H9 (cell line): ENCODE measurements around the gene KRT39. TPM values are rescaled to one million over a fixed set of nuclear protein-coding genes. Genes with fewer than 3 reads are reported as not detected.

ENCODE experiments used
- DNase-seq: peaks from one replicate; pipeline ENCODE4 v3.0.0-alpha.2; 2017
- H2AFZ ChIP-seq: one replicate; pipeline ENCODE4 v1.6.1; 2013; ENCODE audit warnings: mild to moderate bottlenecking, low read length, control low read depth, moderate library complexity
- H2AK5ac ChIP-seq: 2 replicates; pipeline ENCODE4 v1.6.1; 2013; ENCODE audit warnings: low read length, control low read depth, mixed read lengths; ENCODE audit not compliant: insufficient read length
- H2BK120ac ChIP-seq: one replicate; pipeline ENCODE4 v1.6.1; 2013; ENCODE audit warnings: low read depth, mild to moderate bottlenecking, low read length, control low read depth, inconsistent platforms; ENCODE audit not compliant: poor library complexity, severe bottlenecking
- H2BK12ac ChIP-seq: 2 replicates; pipeline ENCODE4 v1.6.1; 2013; ENCODE audit warnings: low read length, control low read depth, mixed read lengths, low read depth; ENCODE audit not compliant: insufficient read length
- H2BK15ac ChIP-seq: 2 replicates; pipeline ENCODE4 v1.6.1; 2013; ENCODE audit warnings: low read depth, low read length, control low read depth
- H2BK20ac ChIP-seq: one replicate; pipeline ENCODE4 v1.6.1; 2013; ENCODE audit warnings: low read depth, mild to moderate bottlenecking, low read length, control low read depth, inconsistent platforms; ENCODE audit not compliant: poor library complexity, severe bottlenecking
- H2BK5ac ChIP-seq: 2 replicates; pipeline ENCODE4 v1.6.1; 2013; ENCODE audit warnings: low read length, control low read depth, mixed read lengths; ENCODE audit not compliant: insufficient read length
- H3K14ac ChIP-seq: 2 replicates; pipeline ENCODE4 v1.6.1; 2013; ENCODE audit warnings: low read length, control low read depth; ENCODE audit not compliant: insufficient read depth
- H3K18ac ChIP-seq: 2 replicates; pipeline ENCODE4 v1.6.1; 2013; ENCODE audit warnings: low read depth, mild to moderate bottlenecking, mixed read lengths, low read length, control low read depth; ENCODE audit not compliant: insufficient read length
- H3K23ac ChIP-seq: 2 replicates; pipeline ENCODE4 v1.6.1; 2013; ENCODE audit warnings: low read length, control low read depth, mixed read lengths, low read depth; ENCODE audit not compliant: insufficient read length
- H3K23me2 ChIP-seq: 2 replicates; pipeline ENCODE4 v1.6.1; 2013; ENCODE audit warnings: low read depth, mild to moderate bottlenecking, mixed read lengths, low read length, control low read depth; ENCODE audit not compliant: insufficient read length, poor library complexity, severe bottlenecking
- H3K27ac ChIP-seq: 2 replicates; pipeline ENCODE4 v1.5.1; 2013; ENCODE audit warnings: low read length, control low read depth, mixed read lengths, low read depth; ENCODE audit not compliant: insufficient read length
- H3K27me3 ChIP-seq: 2 replicates; pipeline ENCODE4 v1.6.1; 2013; ENCODE audit warnings: low read length, control low read depth, inconsistent platforms; ENCODE audit not compliant: insufficient read depth
- H3K4ac ChIP-seq: 2 replicates; pipeline ENCODE4 v1.6.1; 2013; ENCODE audit warnings: low read depth, mild to moderate bottlenecking, control low read depth, inconsistent platforms, low read length, moderate library complexity
- H3K4me1 ChIP-seq: 2 replicates; pipeline ENCODE4 v1.6.1; 2013; ENCODE audit warnings: low read length, control low read depth, inconsistent platforms; ENCODE audit not compliant: insufficient read depth
- H3K4me2 ChIP-seq: 2 replicates; pipeline ENCODE4 v1.6.1; 2013; ENCODE audit warnings: low read length, control low read depth, mixed read lengths; ENCODE audit not compliant: insufficient read length, insufficient read depth
- H3K56ac ChIP-seq: 2 replicates; pipeline ENCODE4 v1.6.1; 2013; ENCODE audit warnings: low read depth, mild to moderate bottlenecking, mixed read lengths, low read length, control low read depth; ENCODE audit not compliant: insufficient read length
- H3K79me1 ChIP-seq: 2 replicates; pipeline ENCODE4 v1.6.1; 2013; ENCODE audit warnings: low read depth, mild to moderate bottlenecking, moderate library complexity, low read length, control low read depth, inconsistent platforms; ENCODE audit not compliant: insufficient read depth, poor library complexity, severe bottlenecking
- H3K79me2 ChIP-seq: 2 replicates; pipeline ENCODE4 v1.6.1; 2013; ENCODE audit warnings: low read length, control low read depth, inconsistent platforms; ENCODE audit not compliant: insufficient read depth
- H3K9ac ChIP-seq: 2 replicates; pipeline ENCODE4 v1.6.1; 2013; ENCODE audit warnings: low read length, control low read depth, mixed read lengths; ENCODE audit not compliant: insufficient read length; ENCODE audit errors: extremely low read depth
- H3K9me3 ChIP-seq: one replicate; pipeline ENCODE4 v1.6.1; 2013; ENCODE audit warnings: low read depth, low read length, inconsistent platforms; ENCODE audit not compliant: control insufficient read depth
- H3T11ph ChIP-seq: one replicate; pipeline ENCODE4 v1.6.1; 2013; ENCODE audit warnings: mild to moderate bottlenecking, low read length, control low read depth, inconsistent platforms
- H4K20me1 ChIP-seq: one replicate; pipeline ENCODE4 v1.6.1; 2013; ENCODE audit not compliant: control insufficient read depth, insufficient read length, insufficient read depth
- H4K5ac ChIP-seq: 2 replicates; pipeline ENCODE4 v1.6.1; 2013; ENCODE audit warnings: low read depth, mild to moderate bottlenecking, mixed read lengths, low read length, control low read depth; ENCODE audit not compliant: insufficient read length
- H4K8ac ChIP-seq: replicated peaks from 2 replicates; pipeline ENCODE4 v1.6.1; 2013; ENCODE audit warnings: low read length, control low read depth, mixed read lengths, low read depth; ENCODE audit not compliant: insufficient read length
- H4K91ac ChIP-seq: 2 replicates; pipeline ENCODE4 v1.6.1; 2013; ENCODE audit warnings: low read depth, mild to moderate bottlenecking, moderate library complexity, mixed read lengths, low read length, control low read depth; ENCODE audit not compliant: insufficient read length
- H3K27ac Mint-ChIP-seq, 3 experiments: 2 replicates in 2 of 3; 3 replicates in 1 of 3; pipeline ENCODE4 v1.8.0; 2020 to 2021; ENCODE audit warnings: mixed read lengths in 3 of 3, mild to moderate bottlenecking in 1 of 3, moderate library complexity in 1 of 3
- H3K27me3 Mint-ChIP-seq: 2 replicates; pipeline ENCODE4 v1.8.0; 2021; ENCODE audit warnings: low read depth, mild to moderate bottlenecking, moderate library complexity, mixed read lengths
- H3K36me3 Mint-ChIP-seq, 3 experiments: 2 replicates in 2 of 3; 3 replicates in 1 of 3; pipeline ENCODE4 v1.8.0; 2020 to 2021; ENCODE audit warnings: low read depth in 3 of 3, mixed read lengths in 3 of 3; ENCODE audit not compliant: insufficient read depth in 1 of 3
- H3K4me1 Mint-ChIP-seq, 2 experiments: 2 replicates each; pipeline ENCODE4 v1.8.0; 2020; ENCODE audit warnings: mixed read lengths in 2 of 2
- H3K4me3 Mint-ChIP-seq, 2 experiments: 2 replicates in 1 of 2; 3 replicates in 1 of 2; pipeline ENCODE4 v1.8.0; 2020 to 2021; ENCODE audit warnings: mild to moderate bottlenecking in 2 of 2, mixed read lengths in 2 of 2, moderate library complexity in 1 of 2
- H3K9me3 Mint-ChIP-seq, 2 experiments: 2 replicates in 1 of 2; 3 replicates in 1 of 2; pipeline ENCODE4 v1.8.0; 2020; ENCODE audit warnings: mild to moderate bottlenecking in 2 of 2, mixed read lengths in 2 of 2, moderate library complexity in 1 of 2
- CTCF ChIP-seq: fragments of 200-600 bp; sonication (generic); conservative IDR thresholded peaks from 3 replicates; pipeline ENCODE4 v1.8.0; 2021; ENCODE audit warnings: antibody characterized with exemption, mild to moderate bottlenecking
- WGBS: extraction: QIAGEN DNeasy Blood & Tissue Kit; methylation state at CpG from one replicate; pipeline ENCODE4 v1.1.7; 2013; ENCODE audit warnings: missing lambda C conversion rate, low lambda C conversion rate, mixed read lengths; ENCODE audit not compliant: insufficient read length; ENCODE audit errors: extremely low coverage; 5-methylcytosine and 5-hydroxymethylcytosine counted together
- total RNA-seq: library from RNA; stranded (reverse); gene quantifications from 2 replicates; pipeline ENCODE4 v1.2.1, GENCODE V29; 2021

KRT39 gene
- total RNA-seq, 1 experiment from 2014 or later, result not detected

GRCh38 chr17:40953881-40954280, 12.9 kb downstream of the KRT39 start:
- H2BK15ac ChIP-seq, result no peak overlapping the region
- Mint-ChIP-seq H3K27me3 (no peaks in the 10 kb centered on the region; the same call in 1 of the 2 replicates), H3K36me3 (no peaks in the 10 kb centered on the region), H3K27ac (no peak overlapping the region), H3K4me1 (peaks cover 22 to 30% of the 10 kb centered on the region in 2 experiments), H3K4me3 (no peak overlapping the region), H3K9me3 (no peaks in the 10 kb centered on the region)
- H3K9ac ChIP-seq, result no peak overlapping the region
- H4K91ac ChIP-seq, result no peak overlapping the region
- no peaks in the 10 kb centered on the region for H3K79me2 ChIP-seq
- no peak overlapping the region for H3K4ac ChIP-seq
- H4K8ac ChIP-seq, result no peak overlapping the region
- H3K27me3 ChIP-seq, result no peaks in the 10 kb centered on the region
- no CpG with 5 or more reads among the region's 2 CpGs for WGBS
- no peak overlapping the region for H3K23ac ChIP-seq
- no peak overlapping the region for H3T11ph ChIP-seq
- no peak overlapping the region for H3K4me2 ChIP-seq
- peaks cover 5% of the 10 kb centered on the region; the same call in 1 of the 2 replicates for H3K4me1 ChIP-seq
- no peaks in the 10 kb centered on the region for H3K9me3 ChIP-seq
- H4K20me1 ChIP-seq, result no peaks in the 10 kb centered on the region
- no peaks in the 10 kb centered on the region for H3K23me2 ChIP-seq
- no peak overlapping the region for H3K18ac ChIP-seq
- H2AFZ ChIP-seq, result no peak overlapping the region
- no peak overlapping the region for H4K5ac ChIP-seq
- no peak overlapping the region for H3K27ac ChIP-seq
- no peak overlapping the region for H2BK120ac ChIP-seq
- H2BK12ac ChIP-seq, result no peak overlapping the region
- H3K56ac ChIP-seq, result no peak overlapping the region
- no peak overlapping the region for H2BK20ac ChIP-seq
- DNase-seq, result no peak
- H3K14ac ChIP-seq, result no peak overlapping the region
- no peaks in the 10 kb centered on the region for H3K79me1 ChIP-seq
- no peak overlapping the region for H2AK5ac ChIP-seq
- no peak overlapping the region for H2BK5ac ChIP-seq
- no peak for TF ChIP-seq CTCF
